Measurements from ENCODE around the gene CC2D2A. TPM values are rescaled to one million over a fixed set of nuclear protein-coding genes. Genes with fewer than 3 reads are reported as not detected.

The CC2D2A gene
- polyA plus RNA-seq, 1 donor from 2014 or later, result 8.6 TPM

GRCh38 chr4:15478724-15479088, 9.0 kb downstream of the CC2D2A start:
- Histone ChIP-seq H3K4me2 (ENCODE audit: low read length) (no peak overlapping the region), H3K79me2 (replicated peaks; ENCODE audit: insufficient read depth, low read length) (no peaks in the 10 kb centered on the region), H3K9ac (ENCODE audit: low read length) (no peak overlapping the region), H2AFZ (ENCODE audit: low read depth, low read length) (no peak overlapping the region), H3K27ac (ENCODE audit: low read length) (no peak overlapping the region), H3F3A (ENCODE audit: insufficient read depth, low read length, poor library complexity, severe bottlenecking) (no peaks in the 10 kb centered on the region), H3K4me3 (ENCODE audit: low read length) (peak overlapping the region; percentile 60), H3K36me3 (ENCODE audit: insufficient read depth, low read length) (no peaks in the 10 kb centered on the region), H4K20me1 (ENCODE audit: insufficient read depth) (no peaks in the 10 kb centered on the region), H3K27me3 (ENCODE audit: insufficient read depth, low read depth, low read length) (no peaks in the 10 kb centered on the region), H3K9me2 (ENCODE audit: insufficient read depth, low read length) (no peaks in the 10 kb centered on the region), H3K9me3 (ENCODE audit: low read length) (no peaks in the 10 kb centered on the region)
- TF ChIP-seq TAF1 (IDR thresholded peaks at IDR 0.05; ENCODE audit: low read depth), result no peak
- TF ChIP-seq CTCF (IDR thresholded peaks at IDR 0.05; ENCODE audit: poor library complexity, severe bottlenecking), result no peak
- TF ChIP-seq REST (IDR thresholded peaks at IDR 0.05; ENCODE audit: borderline replicate concordance), result no peak
- no peak for TF ChIP-seq EZH2 (IDR thresholded peaks at IDR 0.05; ENCODE audit: borderline replicate concordance, insufficient read depth, low read length, poor library complexity, severe bottlenecking)
- TF ChIP-seq SMC3 (conservative IDR thresholded peaks at IDR 0.05; ENCODE audit: poor library complexity), result no peak
- no peak for TF ChIP-seq POLR2AphosphoS5 (IDR thresholded peaks at IDR 0.05)
- no peak for TF ChIP-seq MXI1 (conservative IDR thresholded peaks at IDR 0.05; ENCODE audit: poor library complexity, severe bottlenecking)
- TF ChIP-seq RAD21 (conservative IDR thresholded peaks at IDR 0.05), result no peak
- TF ChIP-seq EP300 (conservative IDR thresholded peaks at IDR 0.05; ENCODE audit: poor library complexity, severe bottlenecking), result no peak

- Histone ChIP-seq H3K27ac (ENCODE audit: low read length) (peak overlapping the region; percentile 46), H3K9me2 (ENCODE audit: insufficient read depth, low read length) (no peaks in the 10 kb centered on the region), H3K79me2 (replicated peaks; ENCODE audit: insufficient read depth, low read length) (no peaks in the 10 kb centered on the region), H3K4me2 (ENCODE audit: low read length) (no peak overlapping the region), H2AFZ (ENCODE audit: low read depth, low read length) (peak overlapping the region; percentile 48), H3K4me3 (ENCODE audit: low read length) (peak overlapping the region; percentile 60), H3K36me3 (ENCODE audit: insufficient read depth, low read length) (no peaks in the 10 kb centered on the region), H4K20me1 (ENCODE audit: insufficient read depth) (no peaks in the 10 kb centered on the region), H3K9me3 (ENCODE audit: low read length) (no peaks in the 10 kb centered on the region), H3K9ac (ENCODE audit: low read length) (peak overlapping the region; percentile 46), H3K27me3 (ENCODE audit: insufficient read depth, low read depth, low read length) (no peaks in the 10 kb centered on the region), H3F3A (ENCODE audit: insufficient read depth, low read length, poor library complexity, severe bottlenecking) (no peaks in the 10 kb centered on the region)
- TF ChIP-seq EP300 (conservative IDR thresholded peaks at IDR 0.05; ENCODE audit: poor library complexity, severe bottlenecking), result no peak
- TF ChIP-seq REST (IDR thresholded peaks at IDR 0.05; ENCODE audit: borderline replicate concordance), result no peak
- peak; percentile 86 for TF ChIP-seq RAD21 (conservative IDR thresholded peaks at IDR 0.05)
- TF ChIP-seq SMC3 (conservative IDR thresholded peaks at IDR 0.05; ENCODE audit: poor library complexity), result peak; percentile 83
- TF ChIP-seq MXI1 (conservative IDR thresholded peaks at IDR 0.05; ENCODE audit: poor library complexity, severe bottlenecking), result peak; percentile 17
- no peak for TF ChIP-seq TAF1 (IDR thresholded peaks at IDR 0.05; ENCODE audit: low read depth)
- TF ChIP-seq CTCF (IDR thresholded peaks at IDR 0.05; ENCODE audit: poor library complexity, severe bottlenecking), result peak; percentile 86
- TF ChIP-seq EZH2 (IDR thresholded peaks at IDR 0.05; ENCODE audit: borderline replicate concordance, insufficient read depth, low read length, poor library complexity, severe bottlenecking), result no peak
- no peak for TF ChIP-seq POLR2AphosphoS5 (IDR thresholded peaks at IDR 0.05)
These were observed 9.6 kb downstream of the CC2D2A start for GRCh38 chr4:15479089-15479912.

All from neural cell (in vitro differentiated cells).